GM13976 (cell line): Measurements from ENCODE around the gene KYNU.

ENCODE experiments used
- DNase-seq: peaks from one replicate; pipeline ENCODE4 v3.0.0; 2012; ENCODE audit warnings: low spot score
- in situ Hi-C: fragments of 300-500 bp; cut with MboI; formaldehyde crosslinking; loops from one replicate; pipeline ENCODE4 v1.12.0; 2022; ENCODE audit warnings: low sequenced_read_pairs, mixed read lengths, inconsistent platforms; ENCODE audit not compliant: unreplicated experiment
- TF ChIP-seq, protein P1 (sequence below): IDR thresholded peaks from 2 replicates; pipeline ENCODE4 v1.5.1; 2012; ENCODE audit warnings: borderline replicate concordance, mild to moderate bottlenecking; ENCODE audit not compliant: insufficient read depth; ENCODE audit errors: extremely low read depth, missing control alignments, control extremely low read depth

KYNU gene

DNA sequence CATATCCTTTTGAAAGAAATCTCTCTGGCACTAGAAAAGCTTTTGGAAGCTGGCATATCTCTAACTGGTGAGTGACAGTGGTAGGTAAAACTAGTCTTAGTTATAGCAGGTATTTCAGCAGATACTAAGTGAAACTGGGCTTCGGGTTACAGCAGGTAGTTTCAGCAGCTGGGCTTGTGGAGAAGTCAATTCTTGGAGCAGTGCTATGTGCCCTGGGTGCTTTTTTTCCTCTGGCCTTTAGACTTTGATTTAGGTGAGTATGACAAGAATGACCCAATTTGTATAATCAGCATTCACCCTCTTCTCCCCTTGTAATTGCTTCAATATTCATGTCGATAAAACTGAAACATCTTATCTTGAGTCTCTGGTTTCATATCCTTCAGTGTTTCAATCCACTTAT is 123.1 kb downstream of the KYNU start:
- DNase-seq: no peak
- in situ Hi-C loops: no loop called here

GRCh38 chr2:143001501-143001900 is 124.0 kb downstream of the KYNU start:
- in situ Hi-C loops: no loop called here
- no peak for DNase-seq
- TF ChIP-seq, protein P1, sequence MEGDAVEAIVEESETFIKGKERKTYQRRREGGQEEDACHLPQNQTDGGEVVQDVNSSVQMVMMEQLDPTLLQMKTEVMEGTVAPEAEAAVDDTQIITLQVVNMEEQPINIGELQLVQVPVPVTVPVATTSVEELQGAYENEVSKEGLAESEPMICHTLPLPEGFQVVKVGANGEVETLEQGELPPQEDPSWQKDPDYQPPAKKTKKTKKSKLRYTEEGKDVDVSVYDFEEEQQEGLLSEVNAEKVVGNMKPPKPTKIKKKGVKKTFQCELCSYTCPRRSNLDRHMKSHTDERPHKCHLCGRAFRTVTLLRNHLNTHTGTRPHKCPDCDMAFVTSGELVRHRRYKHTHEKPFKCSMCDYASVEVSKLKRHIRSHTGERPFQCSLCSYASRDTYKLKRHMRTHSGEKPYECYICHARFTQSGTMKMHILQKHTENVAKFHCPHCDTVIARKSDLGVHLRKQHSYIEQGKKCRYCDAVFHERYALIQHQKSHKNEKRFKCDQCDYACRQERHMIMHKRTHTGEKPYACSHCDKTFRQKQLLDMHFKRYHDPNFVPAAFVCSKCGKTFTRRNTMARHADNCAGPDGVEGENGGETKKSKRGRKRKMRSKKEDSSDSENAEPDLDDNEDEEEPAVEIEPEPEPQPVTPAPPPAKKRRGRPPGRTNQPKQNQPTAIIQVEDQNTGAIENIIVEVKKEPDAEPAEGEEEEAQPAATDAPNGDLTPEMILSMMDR: no peak

More for the DNA sequence above, 123.1 kb downstream of the KYNU start:
- TF ChIP-seq, protein P1: no peak

GRCh38 chr2:143015656-143016055 is 138.2 kb downstream of the KYNU start:
- in situ Hi-C loops: no loop called here
- DNase-seq: no peak
- TF ChIP-seq, protein P1: no peak

DNA sequence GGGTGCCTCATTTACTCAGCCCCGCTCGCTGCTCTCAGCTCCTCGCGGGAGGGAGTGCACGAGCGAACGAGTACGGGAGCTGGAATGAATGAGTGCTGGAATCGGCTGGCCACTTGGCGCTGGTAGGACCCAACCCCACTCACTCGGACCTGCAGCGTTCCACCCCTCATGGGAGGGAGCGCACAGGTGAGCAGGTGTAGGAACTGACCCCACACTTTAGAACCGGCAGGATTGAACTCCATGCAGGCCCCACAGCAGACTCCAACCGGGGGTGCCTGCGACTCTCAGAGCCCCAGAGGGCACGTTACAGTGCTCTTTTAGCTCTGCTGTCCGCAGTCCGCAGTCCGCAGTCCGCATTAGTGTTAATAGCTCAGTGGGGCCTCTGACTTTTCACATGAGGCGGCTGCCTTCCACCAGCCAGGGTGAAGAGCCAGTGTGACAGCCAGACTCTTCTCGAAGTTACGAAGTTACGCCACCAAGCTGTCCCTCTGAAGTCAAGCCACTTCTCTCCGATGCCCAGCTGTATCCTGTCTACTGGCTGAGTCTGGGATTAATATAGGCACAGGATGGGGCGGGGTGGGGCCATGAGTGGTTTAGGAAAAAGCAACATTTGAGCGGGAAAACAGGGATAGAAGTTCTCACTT is 149.1 kb downstream of the KYNU start:
- DNase-seq: no peak
- TF ChIP-seq, protein P1: no peak
- in situ Hi-C loops: no loop called here

- DNase-seq: no peak
- in situ Hi-C loops: no loop called here
- TF ChIP-seq, protein P1: no peak
These were observed 151.7 kb downstream of the KYNU start for GRCh38 chr2:143029141-143029540.

- TF ChIP-seq, protein P1: no peak
- DNase-seq: no peak
- in situ Hi-C loops: no loop called here
These were observed 152.7 kb downstream of the KYNU start for GRCh38 chr2:143030127-143030526.
